ENCODE data around the gene MYOT.
"Not testable (repeated sequence)": the region's sequence is repeated elsewhere in the genome, so short reads cannot be mapped to it uniquely, and the experiment has no call there.

MYOT gene

GRCh38 chr5:137838976-137839375, 28.7 kb upstream of the MYOT start:
- DNase-seq (ENCODE audit: low read depth, low spot score) = no peak
- H3K9ac ChIP-seq (ENCODE audit: insufficient read length) = no peak overlapping the region
- no peaks in the 10 kb centered on the region for H3K9me3 ChIP-seq (ENCODE audit: low read depth, low read length)
- no peak for TF ChIP-seq FOXP2 (optimal IDR thresholded peaks at IDR 0.05; ENCODE audit: control extremely low read depth, extremely low read length, insufficient read depth)
- TF ChIP-seq EZH2 (IDR thresholded peaks at IDR 0.05) = no peak
- TF ChIP-seq POLR2AphosphoS5 (IDR thresholded peaks at IDR 0.05; ENCODE audit: borderline replicate concordance, low read depth, low read length) = no peak
- H3K27ac ChIP-seq = no peak overlapping the region
- H3K36me3 ChIP-seq (ENCODE audit: insufficient read depth, low read length) = no peaks in the 10 kb centered on the region
- H3K4me3 ChIP-seq = no peak overlapping the region

DNA sequence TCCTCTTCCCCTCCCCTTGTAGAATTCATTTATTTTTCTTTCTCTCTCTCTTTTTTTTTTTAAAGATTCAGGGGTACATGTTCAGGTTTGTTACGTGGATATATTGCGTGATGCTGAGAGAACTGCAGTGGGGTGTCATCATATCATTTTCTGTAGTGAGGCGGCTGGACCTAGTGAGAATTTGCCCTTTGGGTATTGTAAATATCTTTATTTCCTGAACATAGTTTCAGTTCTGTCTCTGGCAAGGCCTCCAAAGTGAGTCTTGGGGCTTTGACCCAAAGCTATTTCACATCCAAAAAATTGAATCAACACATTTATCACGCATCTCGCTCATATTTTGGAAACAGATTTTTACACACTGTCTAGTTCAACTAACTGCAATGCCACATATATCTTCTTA, 25.4 kb upstream of the MYOT start:
- H3K27ac ChIP-seq = no peak overlapping the region
- no peak for TF ChIP-seq FOXP2 (optimal IDR thresholded peaks at IDR 0.05; ENCODE audit: control extremely low read depth, extremely low read length, insufficient read depth)
- no peak for TF ChIP-seq EZH2 (IDR thresholded peaks at IDR 0.05)
- TF ChIP-seq POLR2AphosphoS5 (IDR thresholded peaks at IDR 0.05; ENCODE audit: borderline replicate concordance, low read depth, low read length) = no peak
- H3K4me3 ChIP-seq = no peak overlapping the region
- no peak for DNase-seq (ENCODE audit: low read depth, low spot score)
- no peaks in the 10 kb centered on the region for H3K9me3 ChIP-seq (ENCODE audit: low read depth, low read length)
- H3K36me3 ChIP-seq (ENCODE audit: insufficient read depth, low read length) = no peaks in the 10 kb centered on the region
- H3K9ac ChIP-seq (ENCODE audit: insufficient read length) = no peak overlapping the region

DNA sequence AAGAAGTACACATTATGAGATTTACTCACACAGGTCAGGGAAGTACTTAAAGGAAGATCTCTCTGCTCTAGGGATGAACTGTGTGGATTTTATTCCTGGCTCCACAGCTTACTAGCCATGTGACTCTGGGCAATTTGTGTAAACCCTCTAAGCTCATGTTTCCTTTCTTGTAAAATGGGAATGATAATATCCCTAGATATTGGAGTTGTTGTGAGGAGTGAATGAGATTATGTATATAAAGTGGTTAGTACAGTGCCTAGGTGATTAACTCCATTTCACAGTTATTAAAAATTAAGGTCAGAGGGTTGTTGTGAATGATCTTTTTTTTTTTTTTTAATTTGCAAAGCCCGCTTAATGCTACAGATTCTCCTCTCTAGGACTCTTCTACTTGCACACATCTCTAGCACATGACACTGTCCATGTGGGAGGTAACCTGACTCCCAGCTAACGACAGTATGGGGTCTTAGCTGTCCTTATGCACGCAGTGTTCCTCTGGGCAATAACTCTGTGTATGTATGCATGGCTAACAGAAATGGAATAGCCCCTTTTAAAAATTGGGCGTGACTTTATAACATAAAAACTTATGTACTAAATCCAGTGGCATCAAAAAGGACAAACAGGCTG, 23.9 kb upstream of the MYOT start:
- Histone ChIP-seq H3K36me3 (ENCODE audit: insufficient read depth, low read length) (no peaks in the 10 kb centered on the region), H3K9ac (ENCODE audit: insufficient read length) (no peak overlapping the region), H3K27ac (no peak overlapping the region), H3K9me3 (ENCODE audit: low read depth, low read length) (no peaks in the 10 kb centered on the region), H3K4me3 (no peak overlapping the region)
- TF ChIP-seq POLR2AphosphoS5 (IDR thresholded peaks at IDR 0.05; ENCODE audit: borderline replicate concordance, low read depth, low read length) (no peak), FOXP2 (optimal IDR thresholded peaks at IDR 0.05; ENCODE audit: control extremely low read depth, extremely low read length, insufficient read depth) (no peak), EZH2 (IDR thresholded peaks at IDR 0.05) (no peak)
- no peak for DNase-seq (ENCODE audit: low read depth, low spot score)

DNA sequence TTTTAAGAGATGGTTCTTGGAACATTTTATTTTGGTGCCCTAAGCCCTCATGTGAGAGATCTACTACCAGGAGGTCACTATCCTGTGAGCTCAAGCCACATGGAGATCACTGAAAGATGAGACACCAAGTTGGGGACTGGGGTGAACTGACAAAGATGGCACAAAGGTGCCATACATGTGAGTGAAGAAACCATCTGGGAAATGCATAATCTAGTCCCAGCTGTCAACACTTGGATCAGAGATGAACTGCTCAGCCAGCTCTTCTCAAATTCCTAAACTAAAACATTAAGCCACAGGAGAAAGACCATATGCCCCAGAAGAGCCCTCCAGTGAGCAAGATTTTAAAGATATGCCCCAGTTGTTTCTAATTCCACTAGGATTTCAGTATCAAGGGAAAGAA, 22.2 kb upstream of the MYOT start:
- Histone ChIP-seq H3K27ac (no peak overlapping the region), H3K36me3 (ENCODE audit: insufficient read depth, low read length) (no peaks in the 10 kb centered on the region), H3K4me3 (no peak overlapping the region), H3K9me3 (ENCODE audit: low read depth, low read length) (no peaks in the 10 kb centered on the region), H3K9ac (ENCODE audit: insufficient read length) (no peak overlapping the region)
- DNase-seq (ENCODE audit: low read depth, low spot score) = no peak
- TF ChIP-seq FOXP2 (optimal IDR thresholded peaks at IDR 0.05; ENCODE audit: control extremely low read depth, extremely low read length, insufficient read depth) (no peak), EZH2 (IDR thresholded peaks at IDR 0.05) (no peak), POLR2AphosphoS5 (IDR thresholded peaks at IDR 0.05; ENCODE audit: borderline replicate concordance, low read depth, low read length) (no peak)

DNA sequence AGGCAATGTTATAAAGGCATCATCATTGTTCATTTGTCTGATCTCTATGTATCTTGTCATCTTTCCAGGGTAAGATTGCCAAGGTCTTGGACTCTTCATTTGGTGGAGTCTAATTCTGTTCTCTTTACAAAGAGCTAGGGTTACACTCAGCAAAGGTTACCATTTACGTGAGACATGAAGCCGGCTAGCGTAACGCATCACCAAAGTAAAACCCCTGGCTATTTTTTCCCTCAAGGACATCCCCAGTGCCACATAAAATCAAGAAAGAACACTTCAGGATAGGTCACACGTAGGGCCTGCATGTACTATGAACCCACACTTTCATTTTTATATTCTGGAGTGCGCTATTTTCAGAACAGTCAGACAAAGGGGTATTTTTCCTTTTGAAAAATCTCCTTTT, 20.0 kb upstream of the MYOT start:
- Histone ChIP-seq H3K9ac (ENCODE audit: insufficient read length) (no peak overlapping the region), H3K27ac (no peak overlapping the region), H3K4me3 (no peak overlapping the region), H3K9me3 (ENCODE audit: low read depth, low read length) (no peaks in the 10 kb centered on the region), H3K36me3 (ENCODE audit: insufficient read depth, low read length) (no peaks in the 10 kb centered on the region)
- TF ChIP-seq EZH2 (IDR thresholded peaks at IDR 0.05) (no peak), FOXP2 (optimal IDR thresholded peaks at IDR 0.05; ENCODE audit: control extremely low read depth, extremely low read length, insufficient read depth) (no peak), POLR2AphosphoS5 (IDR thresholded peaks at IDR 0.05; ENCODE audit: borderline replicate concordance, low read depth, low read length) (no peak)
- no peak for DNase-seq (ENCODE audit: low read depth, low spot score)

DNA sequence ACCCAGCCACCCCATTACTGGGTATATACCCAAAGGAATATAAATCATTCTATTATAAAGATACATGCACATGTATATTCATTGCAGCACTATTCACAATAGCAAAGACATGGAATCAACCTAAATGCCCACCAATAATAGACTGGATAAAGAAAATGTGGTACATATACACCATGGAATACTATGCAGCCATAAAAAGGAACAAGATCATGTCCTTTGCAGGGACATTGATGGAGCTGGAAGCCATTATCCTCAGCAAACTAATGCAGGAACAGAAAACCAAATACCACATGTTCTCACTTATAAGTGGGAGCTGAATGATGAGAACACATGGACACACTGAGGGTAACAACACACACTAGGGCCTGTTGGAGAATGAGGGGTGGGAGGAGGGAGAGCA, 14.5 kb upstream of the MYOT start:
- not testable (repeated sequence) for H3K4me3 ChIP-seq; H3K9ac ChIP-seq (ENCODE audit: insufficient read length); H3K9me3 ChIP-seq (ENCODE audit: low read depth, low read length); H3K27ac ChIP-seq; H3K36me3 ChIP-seq (ENCODE audit: insufficient read depth, low read length); DNase-seq (ENCODE audit: low read depth, low spot score)

DNA sequence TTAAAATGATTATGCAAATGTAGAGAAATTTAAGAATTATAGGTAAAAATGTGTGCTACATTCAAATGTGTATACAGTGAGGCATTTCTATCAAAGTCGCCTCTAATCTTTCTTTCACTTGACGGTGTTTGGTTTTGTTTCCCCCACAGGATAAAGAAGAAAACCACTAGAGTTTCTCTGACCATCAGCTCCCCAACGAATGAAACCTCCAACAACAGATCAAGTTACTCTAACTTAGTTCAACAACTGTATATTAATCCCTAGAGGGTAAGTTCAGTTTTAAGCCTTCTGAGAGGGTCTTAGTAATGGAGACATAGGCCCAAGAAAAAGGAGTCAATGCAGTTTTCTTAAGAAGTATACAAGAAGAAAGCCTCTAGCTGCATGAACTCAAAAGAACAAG, 11.5 kb upstream of the MYOT start:
- no peak overlapping the region for H3K27ac ChIP-seq
- H3K4me3 ChIP-seq = no peak overlapping the region
- H3K9me3 ChIP-seq (ENCODE audit: low read depth, low read length) = no peaks in the 10 kb centered on the region
- TF ChIP-seq POLR2AphosphoS5 (IDR thresholded peaks at IDR 0.05; ENCODE audit: borderline replicate concordance, low read depth, low read length) (no peak), FOXP2 (optimal IDR thresholded peaks at IDR 0.05; ENCODE audit: control extremely low read depth, extremely low read length, insufficient read depth) (no peak), EZH2 (IDR thresholded peaks at IDR 0.05) (no peak)
- DNase-seq (ENCODE audit: low read depth, low spot score) = no peak
- no peaks in the 10 kb centered on the region for H3K36me3 ChIP-seq (ENCODE audit: insufficient read depth, low read length)
- H3K9ac ChIP-seq (ENCODE audit: insufficient read length) = no peak overlapping the region

- no peak for DNase-seq (ENCODE audit: low read depth, low spot score)
- Histone ChIP-seq H3K9me3 (ENCODE audit: low read depth, low read length) (no peaks in the 10 kb centered on the region), H3K27ac (no peak overlapping the region), H3K9ac (ENCODE audit: insufficient read length) (no peak overlapping the region), H3K4me3 (no peak overlapping the region), H3K36me3 (ENCODE audit: insufficient read depth, low read length) (no peaks in the 10 kb centered on the region)
- no peak for TF ChIP-seq POLR2AphosphoS5 (IDR thresholded peaks at IDR 0.05; ENCODE audit: borderline replicate concordance, low read depth, low read length)
- TF ChIP-seq EZH2 (IDR thresholded peaks at IDR 0.05) = no peak
- TF ChIP-seq FOXP2 (optimal IDR thresholded peaks at IDR 0.05; ENCODE audit: control extremely low read depth, extremely low read length, insufficient read depth) = no peak
These were observed 10.5 kb upstream of the MYOT start for GRCh38 chr5:137856916-137857862.
